H1 (cell line): ENCODE data around the gene SARNP. TPM values are rescaled to one million over a fixed set of nuclear protein-coding genes. Genes with fewer than 3 reads are reported as not detected.

Experiments used
- BCL11A ChIP-seq, 2 experiments: IDR thresholded peaks; one replicate each; pipeline ENCODE4 v1.6.1; 2011; ENCODE audit warnings: low read depth in 2 of 2, low read length in 2 of 2, mild to moderate bottlenecking in 2 of 2
- HDAC6 ChIP-seq: IDR thresholded peaks from one replicate; pipeline ENCODE4 v1.7.1; 2012; ENCODE audit warnings: low read depth, mild to moderate bottlenecking, inconsistent platforms, low read length, moderate library complexity
- NANOG ChIP-seq: IDR thresholded peaks from 2 replicates; pipeline ENCODE4 v1.6.1; 2011; ENCODE audit warnings: low read length, low read depth, mild to moderate bottlenecking, inconsistent platforms; ENCODE audit not compliant: insufficient read depth, poor library complexity, severe bottlenecking
- RBBP5 ChIP-seq: IDR thresholded peaks from 2 replicates; pipeline ENCODE4 v1.7.1; 2012; ENCODE audit warnings: low read depth, mild to moderate bottlenecking, inconsistent platforms, low read length, moderate library complexity, borderline replicate concordance
- RFX5 ChIP-seq: IDR thresholded peaks from 2 replicates; pipeline ENCODE4 v1.6.1; 2011; ENCODE audit warnings: low read depth, low read length, improper control_type of control experiment, borderline replicate concordance
- TAF1 ChIP-seq: IDR thresholded peaks from 2 replicates; pipeline ENCODE4 v1.6.1; 2011; ENCODE audit warnings: mild to moderate bottlenecking, low read depth, low read length
- TCF12 ChIP-seq: IDR thresholded peaks from 2 replicates; pipeline ENCODE4 v1.6.1; 2011; ENCODE audit warnings: low read depth, mild to moderate bottlenecking, low read length
- polyA plus RNA-seq, 7 experiments: library from polyadenylated mRNA; depleted of rRNA in 3 of 7; stranded (reverse) in 5 of 7; unstranded in 2 of 7; fragments of >200 nt in 5 of 7; fragments of 200-250 nt in 2 of 7; gene quantifications; 1 replicate in 5 of 7; 2 replicates in 1 of 7; 4 replicates in 1 of 7; pipeline versions ENCODE4 v1.2.1 to v1.2.3, GENCODE V29; 2011 to 2013; ENCODE audit warnings: missing spikeins in 2 of 7, mixed read lengths in 2 of 7
- total RNA-seq: library from RNA; stranded (reverse); fragmentation: NEBNext Ultra II Directional; extraction: Animal tissue kit (Norgen Biotek cat#: 25700); gene quantifications from 2 replicates; pipeline ENCODE4 v1.2.1, GENCODE V29; 2021
- TF ChIP-seq, protein P1 (sequence below): fragments of 300-600 bp; sonication (generic); IDR thresholded peaks from 2 replicates; pipeline ENCODE4 v1.7.1; 2012; ENCODE audit warnings: low read length, moderate library complexity, mild to moderate bottlenecking, inconsistent platforms; ENCODE audit not compliant: insufficient replicate concordance
- TF ChIP-seq, protein P2 (sequence below): IDR thresholded peaks from 2 replicates; pipeline ENCODE4 v1.6.1; 2012; ENCODE audit warnings: inconsistent platforms

Gene SARNP
- total and polyA plus RNA-seq, 2 of the 8 experiments (the other 6 are each of a cell fraction or from before 2014, with no cell fraction given), result 114 to 226 TPM

DNA sequence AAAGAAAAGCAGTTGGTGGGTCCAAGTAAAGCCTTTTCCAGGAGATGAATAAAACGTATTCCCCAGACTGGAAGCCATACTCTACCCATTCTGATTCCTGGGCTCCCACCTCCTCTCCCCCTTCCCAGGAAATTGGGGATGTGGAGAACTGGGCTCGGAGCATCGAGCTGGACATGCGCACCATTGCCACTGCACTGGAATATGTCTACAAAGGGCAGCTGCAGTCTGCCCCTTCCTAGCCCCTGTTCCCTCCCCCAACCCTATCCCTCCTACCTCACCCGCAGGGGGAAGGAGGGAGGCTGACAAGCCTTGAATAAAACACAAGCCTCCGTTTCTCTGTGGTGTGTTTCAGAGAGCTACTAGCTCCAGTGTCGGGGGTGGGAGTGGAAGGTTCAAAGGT is 98.2 kb downstream of the SARNP start (continued):
- TF ChIP-seq, protein P1, sequence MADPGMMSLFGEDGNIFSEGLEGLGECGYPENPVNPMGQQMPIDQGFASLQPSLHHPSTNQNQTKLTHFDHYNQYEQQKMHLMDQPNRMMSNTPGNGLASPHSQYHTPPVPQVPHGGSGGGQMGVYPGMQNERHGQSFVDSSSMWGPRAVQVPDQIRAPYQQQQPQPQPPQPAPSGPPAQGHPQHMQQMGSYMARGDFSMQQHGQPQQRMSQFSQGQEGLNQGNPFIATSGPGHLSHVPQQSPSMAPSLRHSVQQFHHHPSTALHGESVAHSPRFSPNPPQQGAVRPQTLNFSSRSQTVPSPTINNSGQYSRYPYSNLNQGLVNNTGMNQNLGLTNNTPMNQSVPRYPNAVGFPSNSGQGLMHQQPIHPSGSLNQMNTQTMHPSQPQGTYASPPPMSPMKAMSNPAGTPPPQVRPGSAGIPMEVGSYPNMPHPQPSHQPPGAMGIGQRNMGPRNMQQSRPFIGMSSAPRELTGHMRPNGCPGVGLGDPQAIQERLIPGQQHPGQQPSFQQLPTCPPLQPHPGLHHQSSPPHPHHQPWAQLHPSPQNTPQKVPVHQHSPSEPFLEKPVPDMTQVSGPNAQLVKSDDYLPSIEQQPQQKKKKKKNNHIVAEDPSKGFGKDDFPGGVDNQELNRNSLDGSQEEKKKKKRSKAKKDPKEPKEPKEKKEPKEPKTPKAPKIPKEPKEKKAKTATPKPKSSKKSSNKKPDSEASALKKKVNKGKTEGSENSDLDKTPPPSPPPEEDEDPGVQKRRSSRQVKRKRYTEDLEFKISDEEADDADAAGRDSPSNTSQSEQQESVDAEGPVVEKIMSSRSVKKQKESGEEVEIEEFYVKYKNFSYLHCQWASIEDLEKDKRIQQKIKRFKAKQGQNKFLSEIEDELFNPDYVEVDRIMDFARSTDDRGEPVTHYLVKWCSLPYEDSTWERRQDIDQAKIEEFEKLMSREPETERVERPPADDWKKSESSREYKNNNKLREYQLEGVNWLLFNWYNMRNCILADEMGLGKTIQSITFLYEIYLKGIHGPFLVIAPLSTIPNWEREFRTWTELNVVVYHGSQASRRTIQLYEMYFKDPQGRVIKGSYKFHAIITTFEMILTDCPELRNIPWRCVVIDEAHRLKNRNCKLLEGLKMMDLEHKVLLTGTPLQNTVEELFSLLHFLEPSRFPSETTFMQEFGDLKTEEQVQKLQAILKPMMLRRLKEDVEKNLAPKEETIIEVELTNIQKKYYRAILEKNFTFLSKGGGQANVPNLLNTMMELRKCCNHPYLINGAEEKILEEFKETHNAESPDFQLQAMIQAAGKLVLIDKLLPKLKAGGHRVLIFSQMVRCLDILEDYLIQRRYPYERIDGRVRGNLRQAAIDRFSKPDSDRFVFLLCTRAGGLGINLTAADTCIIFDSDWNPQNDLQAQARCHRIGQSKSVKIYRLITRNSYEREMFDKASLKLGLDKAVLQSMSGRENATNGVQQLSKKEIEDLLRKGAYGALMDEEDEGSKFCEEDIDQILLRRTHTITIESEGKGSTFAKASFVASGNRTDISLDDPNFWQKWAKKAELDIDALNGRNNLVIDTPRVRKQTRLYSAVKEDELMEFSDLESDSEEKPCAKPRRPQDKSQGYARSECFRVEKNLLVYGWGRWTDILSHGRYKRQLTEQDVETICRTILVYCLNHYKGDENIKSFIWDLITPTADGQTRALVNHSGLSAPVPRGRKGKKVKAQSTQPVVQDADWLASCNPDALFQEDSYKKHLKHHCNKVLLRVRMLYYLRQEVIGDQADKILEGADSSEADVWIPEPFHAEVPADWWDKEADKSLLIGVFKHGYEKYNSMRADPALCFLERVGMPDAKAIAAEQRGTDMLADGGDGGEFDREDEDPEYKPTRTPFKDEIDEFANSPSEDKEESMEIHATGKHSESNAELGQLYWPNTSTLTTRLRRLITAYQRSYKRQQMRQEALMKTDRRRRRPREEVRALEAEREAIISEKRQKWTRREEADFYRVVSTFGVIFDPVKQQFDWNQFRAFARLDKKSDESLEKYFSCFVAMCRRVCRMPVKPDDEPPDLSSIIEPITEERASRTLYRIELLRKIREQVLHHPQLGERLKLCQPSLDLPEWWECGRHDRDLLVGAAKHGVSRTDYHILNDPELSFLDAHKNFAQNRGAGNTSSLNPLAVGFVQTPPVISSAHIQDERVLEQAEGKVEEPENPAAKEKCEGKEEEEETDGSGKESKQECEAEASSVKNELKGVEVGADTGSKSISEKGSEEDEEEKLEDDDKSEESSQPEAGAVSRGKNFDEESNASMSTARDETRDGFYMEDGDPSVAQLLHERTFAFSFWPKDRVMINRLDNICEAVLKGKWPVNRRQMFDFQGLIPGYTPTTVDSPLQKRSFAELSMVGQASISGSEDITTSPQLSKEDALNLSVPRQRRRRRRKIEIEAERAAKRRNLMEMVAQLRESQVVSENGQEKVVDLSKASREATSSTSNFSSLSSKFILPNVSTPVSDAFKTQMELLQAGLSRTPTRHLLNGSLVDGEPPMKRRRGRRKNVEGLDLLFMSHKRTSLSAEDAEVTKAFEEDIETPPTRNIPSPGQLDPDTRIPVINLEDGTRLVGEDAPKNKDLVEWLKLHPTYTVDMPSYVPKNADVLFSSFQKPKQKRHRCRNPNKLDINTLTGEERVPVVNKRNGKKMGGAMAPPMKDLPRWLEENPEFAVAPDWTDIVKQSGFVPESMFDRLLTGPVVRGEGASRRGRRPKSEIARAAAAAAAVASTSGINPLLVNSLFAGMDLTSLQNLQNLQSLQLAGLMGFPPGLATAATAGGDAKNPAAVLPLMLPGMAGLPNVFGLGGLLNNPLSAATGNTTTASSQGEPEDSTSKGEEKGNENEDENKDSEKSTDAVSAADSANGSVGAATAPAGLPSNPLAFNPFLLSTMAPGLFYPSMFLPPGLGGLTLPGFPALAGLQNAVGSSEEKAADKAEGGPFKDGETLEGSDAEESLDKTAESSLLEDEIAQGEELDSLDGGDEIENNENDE, result no peak
- no peak for TF ChIP-seq TCF12
- TF ChIP-seq, protein P2, sequence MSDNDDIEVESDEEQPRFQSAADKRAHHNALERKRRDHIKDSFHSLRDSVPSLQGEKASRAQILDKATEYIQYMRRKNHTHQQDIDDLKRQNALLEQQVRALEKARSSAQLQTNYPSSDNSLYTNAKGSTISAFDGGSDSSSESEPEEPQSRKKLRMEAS, result no peak
- no peak for TF ChIP-seq NANOG
- no peak for TF ChIP-seq RBBP5
- TF ChIP-seq RFX5, result no peak
- TF ChIP-seq HDAC6, result no peak
- no peak for TF ChIP-seq BCL11A (IDR thresholded peaks at IDR 0.05; ENCODE audit: low read depth in 2 of 2, low read length in 2 of 2)
- TF ChIP-seq TAF1, result no peak
- TF ChIP-seq, all 59 proteins: peak for 0
